ENCODE data around the gene MAPK12. TPM values are rescaled to one million over a fixed set of nuclear protein-coding genes. Genes with fewer than 3 reads are reported as not detected.

MAPK12 gene
- total RNA-seq, 1 experiment from 2014 or later = 86.7 TPM

DNA sequence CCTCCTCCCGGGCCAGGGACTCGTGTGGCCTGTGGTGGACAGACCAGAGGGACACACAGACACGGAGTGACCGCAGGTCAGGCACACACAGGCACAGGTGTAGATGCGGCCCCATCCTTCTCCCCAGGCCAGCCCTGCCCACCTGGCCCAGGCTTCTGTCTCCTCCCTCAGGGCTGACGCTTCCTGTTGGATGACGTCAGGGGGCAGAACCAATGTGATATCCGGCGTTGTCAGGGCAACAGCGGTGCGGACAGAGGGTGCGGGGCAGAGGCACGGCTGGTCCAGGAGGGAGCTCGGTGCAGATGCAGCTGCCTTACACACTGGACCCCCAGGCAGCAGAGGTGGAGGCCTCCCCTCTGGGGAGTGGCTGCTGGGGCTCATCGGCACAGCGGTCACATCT lies 13.7 kb downstream of the MAPK12 start:
- peak overlapping the region; percentile 56; the same call in 1 of the 2 replicates for H3K4me2 ChIP-seq (ENCODE audit: low read length)
- no peak overlapping the region for H3K4me3 ChIP-seq (replicated peaks in 1 of 2; ENCODE audit: low read depth in 1 of 2, low read length in 2 of 2)
- H3K79me2 ChIP-seq (ENCODE audit: insufficient read depth, low read length) = peaks cover 65% of the 10 kb centered on the region
- H3K9me3 ChIP-seq (ENCODE audit: control insufficient read depth in 1 of 2, insufficient read depth in 1 of 2, low read depth in 1 of 2, low read length in 2 of 2) = no peaks in the 10 kb centered on the region
- ChIA-PET RAD21 (ENCODE audit: low non-redundant PET in 1 of 2, low total read pairs in 2 of 2, uncharacterized antibody in 2 of 2, unreplicated experiment in 2 of 2) (no interaction called here), CTCF (no interaction called here), POLR2A (no interaction called here)
- no TSS peak for BruUV-seq (replicated peaks)
- H3K4me1 ChIP-seq (ENCODE audit: control insufficient read depth in 1 of 2, insufficient read depth in 2 of 2, low read length in 2 of 2) = peaks cover 27 to 75% of the 10 kb centered on the region in 2 experiments
- no peaks in the 10 kb centered on the region for H4K20me1 ChIP-seq (ENCODE audit: insufficient read depth)
- DNase-seq (ENCODE audit: low read depth, low spot score) = peak; percentile 64
- peak; percentile 23 for ATAC-seq
- H3K27me3 ChIP-seq (ENCODE audit: insufficient read depth, low read length) = no peaks in the 10 kb centered on the region
- peak overlapping the region; percentile 37; the same call in 1 of the 2 replicates for H3K27ac ChIP-seq (ENCODE audit: low read depth, low read length)
- peak overlapping the region; percentile 40 for H3K9ac ChIP-seq (ENCODE audit: low read length)
- TF ChIP-seq, protein P1, sequence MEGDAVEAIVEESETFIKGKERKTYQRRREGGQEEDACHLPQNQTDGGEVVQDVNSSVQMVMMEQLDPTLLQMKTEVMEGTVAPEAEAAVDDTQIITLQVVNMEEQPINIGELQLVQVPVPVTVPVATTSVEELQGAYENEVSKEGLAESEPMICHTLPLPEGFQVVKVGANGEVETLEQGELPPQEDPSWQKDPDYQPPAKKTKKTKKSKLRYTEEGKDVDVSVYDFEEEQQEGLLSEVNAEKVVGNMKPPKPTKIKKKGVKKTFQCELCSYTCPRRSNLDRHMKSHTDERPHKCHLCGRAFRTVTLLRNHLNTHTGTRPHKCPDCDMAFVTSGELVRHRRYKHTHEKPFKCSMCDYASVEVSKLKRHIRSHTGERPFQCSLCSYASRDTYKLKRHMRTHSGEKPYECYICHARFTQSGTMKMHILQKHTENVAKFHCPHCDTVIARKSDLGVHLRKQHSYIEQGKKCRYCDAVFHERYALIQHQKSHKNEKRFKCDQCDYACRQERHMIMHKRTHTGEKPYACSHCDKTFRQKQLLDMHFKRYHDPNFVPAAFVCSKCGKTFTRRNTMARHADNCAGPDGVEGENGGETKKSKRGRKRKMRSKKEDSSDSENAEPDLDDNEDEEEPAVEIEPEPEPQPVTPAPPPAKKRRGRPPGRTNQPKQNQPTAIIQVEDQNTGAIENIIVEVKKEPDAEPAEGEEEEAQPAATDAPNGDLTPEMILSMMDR (IDR thresholded peaks at IDR 0.05 in 2 of 3, conservative IDR thresholded peaks at IDR 0.05 in 1 of 3; ENCODE audit: borderline replicate concordance in 1 of 3, insufficient read depth in 1 of 3, low read depth in 2 of 3, low read length in 2 of 3) = no peak
- TF ChIP-seq POLR2AphosphoS5 (IDR thresholded peaks at IDR 0.05; ENCODE audit: low read depth, low read length) (no peak), SIN3A (IDR thresholded peaks at IDR 0.05; ENCODE audit: low read depth) (no peak), CBX3 (IDR thresholded peaks at IDR 0.05; ENCODE audit: low read depth) (no peak), POLR2A (IDR thresholded peaks at IDR 0.05; ENCODE audit: borderline replicate concordance, extremely low read depth, insufficient read depth, insufficient read length) (no peak), FOSL1 (IDR thresholded peaks at IDR 0.05; ENCODE audit: low read depth) (no peak), TCF7L2 (IDR thresholded peaks at IDR 0.05; ENCODE audit: borderline replicate concordance, extremely low read depth, insufficient read depth, insufficient read length) (no peak), EZH2phosphoT487 (IDR thresholded peaks at IDR 0.05; ENCODE audit: borderline replicate concordance) (no peak), EZH2 (IDR thresholded peaks at IDR 0.05) (no peak), SRF (IDR thresholded peaks at IDR 0.05; ENCODE audit: low read depth) (no peak), SP1 (IDR thresholded peaks at IDR 0.05; ENCODE audit: low read depth) (no peak)
- TF ChIP-seq, protein P2, sequence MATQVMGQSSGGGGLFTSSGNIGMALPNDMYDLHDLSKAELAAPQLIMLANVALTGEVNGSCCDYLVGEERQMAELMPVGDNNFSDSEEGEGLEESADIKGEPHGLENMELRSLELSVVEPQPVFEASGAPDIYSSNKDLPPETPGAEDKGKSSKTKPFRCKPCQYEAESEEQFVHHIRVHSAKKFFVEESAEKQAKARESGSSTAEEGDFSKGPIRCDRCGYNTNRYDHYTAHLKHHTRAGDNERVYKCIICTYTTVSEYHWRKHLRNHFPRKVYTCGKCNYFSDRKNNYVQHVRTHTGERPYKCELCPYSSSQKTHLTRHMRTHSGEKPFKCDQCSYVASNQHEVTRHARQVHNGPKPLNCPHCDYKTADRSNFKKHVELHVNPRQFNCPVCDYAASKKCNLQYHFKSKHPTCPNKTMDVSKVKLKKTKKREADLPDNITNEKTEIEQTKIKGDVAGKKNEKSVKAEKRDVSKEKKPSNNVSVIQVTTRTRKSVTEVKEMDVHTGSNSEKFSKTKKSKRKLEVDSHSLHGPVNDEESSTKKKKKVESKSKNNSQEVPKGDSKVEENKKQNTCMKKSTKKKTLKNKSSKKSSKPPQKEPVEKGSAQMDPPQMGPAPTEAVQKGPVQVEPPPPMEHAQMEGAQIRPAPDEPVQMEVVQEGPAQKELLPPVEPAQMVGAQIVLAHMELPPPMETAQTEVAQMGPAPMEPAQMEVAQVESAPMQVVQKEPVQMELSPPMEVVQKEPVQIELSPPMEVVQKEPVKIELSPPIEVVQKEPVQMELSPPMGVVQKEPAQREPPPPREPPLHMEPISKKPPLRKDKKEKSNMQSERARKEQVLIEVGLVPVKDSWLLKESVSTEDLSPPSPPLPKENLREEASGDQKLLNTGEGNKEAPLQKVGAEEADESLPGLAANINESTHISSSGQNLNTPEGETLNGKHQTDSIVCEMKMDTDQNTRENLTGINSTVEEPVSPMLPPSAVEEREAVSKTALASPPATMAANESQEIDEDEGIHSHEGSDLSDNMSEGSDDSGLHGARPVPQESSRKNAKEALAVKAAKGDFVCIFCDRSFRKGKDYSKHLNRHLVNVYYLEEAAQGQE (IDR thresholded peaks at IDR 0.05; ENCODE audit: low read depth) = no peak
- TF ChIP-seq, protein P3, sequence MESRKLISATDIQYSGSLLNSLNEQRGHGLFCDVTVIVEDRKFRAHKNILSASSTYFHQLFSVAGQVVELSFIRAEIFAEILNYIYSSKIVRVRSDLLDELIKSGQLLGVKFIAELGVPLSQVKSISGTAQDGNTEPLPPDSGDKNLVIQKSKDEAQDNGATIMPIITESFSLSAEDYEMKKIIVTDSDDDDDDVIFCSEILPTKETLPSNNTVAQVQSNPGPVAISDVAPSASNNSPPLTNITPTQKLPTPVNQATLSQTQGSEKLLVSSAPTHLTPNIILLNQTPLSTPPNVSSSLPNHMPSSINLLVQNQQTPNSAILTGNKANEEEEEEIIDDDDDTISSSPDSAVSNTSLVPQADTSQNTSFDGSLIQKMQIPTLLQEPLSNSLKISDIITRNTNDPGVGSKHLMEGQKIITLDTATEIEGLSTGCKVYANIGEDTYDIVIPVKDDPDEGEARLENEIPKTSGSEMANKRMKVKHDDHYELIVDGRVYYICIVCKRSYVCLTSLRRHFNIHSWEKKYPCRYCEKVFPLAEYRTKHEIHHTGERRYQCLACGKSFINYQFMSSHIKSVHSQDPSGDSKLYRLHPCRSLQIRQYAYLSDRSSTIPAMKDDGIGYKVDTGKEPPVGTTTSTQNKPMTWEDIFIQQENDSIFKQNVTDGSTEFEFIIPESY (IDR thresholded peaks at IDR 0.05; ENCODE audit: extremely low read depth, insufficient replicate concordance, low read length) = no peak
- TF ChIP-seq, protein P4, sequence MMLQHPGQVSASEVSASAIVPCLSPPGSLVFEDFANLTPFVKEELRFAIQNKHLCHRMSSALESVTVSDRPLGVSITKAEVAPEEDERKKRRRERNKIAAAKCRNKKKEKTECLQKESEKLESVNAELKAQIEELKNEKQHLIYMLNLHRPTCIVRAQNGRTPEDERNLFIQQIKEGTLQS (IDR thresholded peaks at IDR 0.05) = no peak
- H3K36me3 ChIP-seq (ENCODE audit: control insufficient read depth in 1 of 2, insufficient read depth in 2 of 2, low read length in 2 of 2) = peaks cover 0 to 17% of the 10 kb centered on the region in 2 experiments; a peak in 1 of 4 replicates
- intact Hi-C loops (cut with micrococcal nuclease) = no loop called here
- no peaks in the 10 kb centered on the region for H3K9me2 ChIP-seq (ENCODE audit: insufficient read depth)
- no peak overlapping the region for H2AFZ ChIP-seq (ENCODE audit: low read depth, low read length, poor library complexity, severe bottlenecking)
